ENCODE results near the gene MYADM.

MYADM gene

GRCh38 chr19:53883231-53883661 is 15.6 kb downstream of the MYADM start:
- DNase-seq (ENCODE audit: low read depth in 2 of 3, low spot score in 2 of 3), result no peak

GRCh38 chr19:53883741-53884140 is 16.1 kb downstream of the MYADM start:
- no peak for DNase-seq (ENCODE audit: low read depth in 2 of 3, low spot score in 2 of 3)

GRCh38 chr19:53884256-53884655 is 16.6 kb downstream of the MYADM start:
- DNase-seq (ENCODE audit: low read depth in 2 of 3, low spot score in 2 of 3), result no peak

GRCh38 chr19:53885036-53885435 is 17.4 kb downstream of the MYADM start:
- no peak for DNase-seq (ENCODE audit: low read depth in 2 of 3, low spot score in 2 of 3)

GRCh38 chr19:53892301-53892980 is 24.8 kb downstream of the MYADM start:
- no peak for DNase-seq (ENCODE audit: low read depth in 2 of 3, low spot score in 2 of 3)

GRCh38 chr19:53892981-53893325 is 25.3 kb downstream of the MYADM start:
- DNase-seq (ENCODE audit: low read depth in 2 of 3, low spot score in 2 of 3), result no peak

GRCh38 chr19:53894707-53895106 is 27.0 kb downstream of the MYADM start:
- no peak for DNase-seq (ENCODE audit: low read depth in 2 of 3, low spot score in 2 of 3)

- no peak for DNase-seq (ENCODE audit: low read depth in 2 of 3, low spot score in 2 of 3)
Observed at GRCh38 chr19:53896682-53897081, 29.0 kb downstream of the MYADM start.

- no peak for DNase-seq (ENCODE audit: low read depth in 2 of 3, low spot score in 2 of 3)
Observed at GRCh38 chr19:53897459-53897858, 29.8 kb downstream of the MYADM start.

GRCh38 chr19:53898166-53898565 is 30.5 kb downstream of the MYADM start:
- DNase-seq (ENCODE audit: low read depth in 2 of 3, low spot score in 2 of 3), result no peak

- no peak for DNase-seq (ENCODE audit: low read depth in 2 of 3, low spot score in 2 of 3)
Observed at GRCh38 chr19:53898636-53899341, 31.1 kb downstream of the MYADM start.

- no peak for DNase-seq (ENCODE audit: low read depth in 2 of 3, low spot score in 2 of 3)
Observed at GRCh38 chr19:53900191-53900860, 32.6 kb downstream of the MYADM start.

- no peak for DNase-seq (ENCODE audit: low read depth in 2 of 3, low spot score in 2 of 3)
Observed at GRCh38 chr19:53903055-53903680, 35.5 kb downstream of the MYADM start.

GRCh38 chr19:53904909-53905308 is 37.2 kb downstream of the MYADM start:
- DNase-seq (ENCODE audit: low read depth in 2 of 3, low spot score in 2 of 3), result no peak

GRCh38 chr19:53905787-53906186 is 38.1 kb downstream of the MYADM start:
- DNase-seq (ENCODE audit: low read depth in 2 of 3, low spot score in 2 of 3), result no peak

- DNase-seq (ENCODE audit: low read depth in 2 of 3, low spot score in 2 of 3), result peak; percentile 27 to 62 (median 60)
Observed at GRCh38 chr19:53906211-53907192, 38.8 kb downstream of the MYADM start.

GRCh38 chr19:53907193-53907581 is 39.5 kb downstream of the MYADM start:
- DNase-seq (ENCODE audit: low read depth in 2 of 3, low spot score in 2 of 3), result no peak

GRCh38 chr19:53907690-53908089 is 40.0 kb downstream of the MYADM start:
- no peak for DNase-seq (ENCODE audit: low read depth in 2 of 3, low spot score in 2 of 3)

GRCh38 chr19:53908106-53908934 is 40.6 kb downstream of the MYADM start:
- peak in 2 of 3 experiments; percentile 20 to 23 for DNase-seq (ENCODE audit: low read depth in 2 of 3, low spot score in 2 of 3)

- no peak for DNase-seq (ENCODE audit: low read depth in 2 of 3, low spot score in 2 of 3)
Observed at GRCh38 chr19:53908935-53909415, 41.3 kb downstream of the MYADM start, which contains the start of gene CACNG7. Gene CACNG7 (plus strand): TSS chr19:53909278. CDS start chr19:53912832, 3,554 bp downstream.

All from activated CD8-positive, alpha-beta memory T cell treated with anti-CD3 and anti-CD28 coated beads for 48 hours (primary cell).